ENCODE data around the gene IL3. TPM values are rescaled to one million over a fixed set of nuclear protein-coding genes. Genes with fewer than 3 reads are reported as not detected.
A peak's percentile ranks its signal among the peaks of the same experiment; 100 is the strongest.

The IL3 gene
- not detected in 2 replicates for total RNA-seq (2014; rRNA removed; shearing (Covaris generic))

- peak; percentile 0 for DNase-seq (ENCODE audit: low read depth)
Measured at GRCh38 chr5:132060501-132061161, at the start of gene IL3. IL3 (plus strand) TSS chr5:132060655; CDS start chr5:132060707, 52 bp downstream.

- DNase-seq (ENCODE audit: low read depth) = no peak
Measured at GRCh38 chr5:132010989-132011621, 49.4 kb upstream of the IL3 start.

- DNase-seq (ENCODE audit: low read depth) = peak; percentile 26
Measured at GRCh38 chr5:132011622-132012343, 48.7 kb upstream of the IL3 start, which contains the start of gene ACSL6. ACSL6 (minus strand) TSS chr5:132011658; CDS start chr5:132011553, 105 bp downstream.

- peak; percentile 53 for DNase-seq (ENCODE audit: low read depth)
Measured at GRCh38 chr5:132012371-132013005, 48.0 kb upstream of the IL3 start.

GRCh38 chr5:132013006-132013689 is 47.3 kb upstream of the IL3 start:
- no peak for DNase-seq (ENCODE audit: low read depth)

GRCh38 chr5:132013711-132014110 is 46.7 kb upstream of the IL3 start:
- DNase-seq (ENCODE audit: low read depth) = no peak

- no peak for DNase-seq (ENCODE audit: low read depth)
Measured at GRCh38 chr5:132016721-132017250, 43.7 kb upstream of the IL3 start.

GRCh38 chr5:132017316-132017715 is 43.1 kb upstream of the IL3 start:
- DNase-seq (ENCODE audit: low read depth) = peak; percentile 1

GRCh38 chr5:132017738-132018625 is 42.5 kb upstream of the IL3 start:
- DNase-seq (ENCODE audit: low read depth) = no peak

- DNase-seq (ENCODE audit: low read depth) = no peak
Measured at GRCh38 chr5:132019337-132019736, 41.1 kb upstream of the IL3 start.

GRCh38 chr5:132019857-132020555 is 40.4 kb upstream of the IL3 start:
- peak; percentile 1 for DNase-seq (ENCODE audit: low read depth)

GRCh38 chr5:132020568-132021339 is 39.7 kb upstream of the IL3 start:
- DNase-seq (ENCODE audit: low read depth) = peak; percentile 12

- no peak for DNase-seq (ENCODE audit: low read depth)
Measured at GRCh38 chr5:132021654-132022053, 38.8 kb upstream of the IL3 start.

- peak; percentile 18 for DNase-seq (ENCODE audit: low read depth)
Measured at GRCh38 chr5:132022737-132023136, 37.7 kb upstream of the IL3 start.

- DNase-seq (ENCODE audit: low read depth) = no peak
Measured at GRCh38 chr5:132023258-132024116, 37.0 kb upstream of the IL3 start.

- DNase-seq (ENCODE audit: low read depth) = no peak
Measured at GRCh38 chr5:132024117-132024435, 36.4 kb upstream of the IL3 start.

GRCh38 chr5:132024789-132025402 is 35.6 kb upstream of the IL3 start:
- no peak for DNase-seq (ENCODE audit: low read depth)
